Ramos (cell line): ENCODE data around the gene PPP4R1.

Source experiments
- in situ Hi-C: fragments of 300-500 bp; cut with MboI; formaldehyde crosslinking; loops from one replicate; pipeline ENCODE4 v1.14.3; 2022; ENCODE audit warnings: low sequenced_read_pairs; ENCODE audit not compliant: unreplicated experiment

Gene PPP4R1

DNA sequence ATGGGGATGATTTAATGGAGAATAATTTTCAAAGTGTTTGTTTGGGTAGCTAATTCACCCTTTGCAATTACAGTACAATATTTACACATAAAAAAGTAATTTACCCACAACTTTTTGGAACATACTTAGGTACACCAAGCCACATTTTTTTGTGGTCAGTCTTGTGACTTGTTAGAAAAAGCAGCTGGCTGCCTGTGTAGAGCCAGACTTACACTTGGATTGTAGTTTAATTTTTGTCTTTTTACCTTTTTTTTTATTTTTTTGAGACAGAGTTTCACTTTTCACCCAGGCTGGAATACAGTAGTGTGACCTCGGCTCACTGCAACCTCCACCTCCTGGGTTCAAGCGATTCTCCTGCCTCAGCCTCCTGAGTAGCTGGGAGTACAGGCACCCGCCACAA is 93.7 kb downstream of the PPP4R1 start:
- in situ Hi-C loops = no loop called here

DNA sequence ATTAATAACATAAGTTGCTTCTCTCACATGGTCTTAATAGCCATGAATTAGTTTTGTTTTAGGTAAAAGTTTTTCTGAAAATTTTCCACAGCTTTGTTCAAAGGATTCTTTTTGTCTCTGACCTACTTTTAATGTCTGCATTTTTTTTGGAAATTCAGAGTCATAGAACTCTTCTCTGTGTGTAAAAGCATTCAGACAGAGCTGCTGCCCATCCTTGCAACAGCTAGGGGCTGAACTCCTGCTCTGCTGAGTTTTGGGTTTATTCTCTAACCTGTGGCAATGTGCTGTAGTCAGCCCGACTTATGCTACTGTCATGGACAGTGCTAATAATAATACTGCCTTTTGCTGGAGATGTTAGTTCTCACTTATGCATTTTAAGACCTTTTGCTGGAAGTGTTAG is 95.0 kb downstream of the PPP4R1 start:
- in situ Hi-C loops = no loop called here

- in situ Hi-C loops = no loop called here
These were observed 96.5 kb downstream of the PPP4R1 start for GRCh38 chr18:9517869-9518268.

DNA sequence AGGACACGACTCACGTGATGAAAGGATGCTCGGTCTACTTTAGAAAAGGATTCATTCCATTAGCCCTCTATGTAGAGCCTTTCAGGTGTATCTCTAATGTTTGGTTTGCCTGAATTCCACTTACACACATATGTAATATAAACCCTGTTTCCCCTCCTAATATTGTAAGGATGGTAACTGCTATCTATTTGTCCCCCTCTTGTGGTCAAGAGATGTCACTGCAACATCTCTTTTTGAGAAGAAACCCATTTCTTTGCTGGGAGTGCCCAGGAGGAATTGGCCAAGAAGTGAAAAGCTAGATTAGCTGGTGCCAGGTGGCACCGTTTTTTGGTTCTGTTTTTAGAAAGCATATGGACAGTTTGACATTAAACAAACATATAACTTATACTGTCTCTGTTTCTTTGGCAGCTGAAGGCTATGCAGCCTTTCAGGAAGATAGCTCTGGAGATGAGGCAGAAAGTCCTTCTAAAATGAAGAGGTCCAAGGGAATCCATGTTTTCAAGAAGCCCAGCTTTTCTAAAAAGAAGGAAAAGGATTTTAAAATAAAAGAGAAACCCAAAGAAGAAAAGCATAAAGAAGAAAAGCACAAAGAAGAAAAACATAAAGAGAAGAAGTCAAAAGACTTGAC is 97.8 kb downstream of the PPP4R1 start:
- in situ Hi-C loops = no loop called here

DNA sequence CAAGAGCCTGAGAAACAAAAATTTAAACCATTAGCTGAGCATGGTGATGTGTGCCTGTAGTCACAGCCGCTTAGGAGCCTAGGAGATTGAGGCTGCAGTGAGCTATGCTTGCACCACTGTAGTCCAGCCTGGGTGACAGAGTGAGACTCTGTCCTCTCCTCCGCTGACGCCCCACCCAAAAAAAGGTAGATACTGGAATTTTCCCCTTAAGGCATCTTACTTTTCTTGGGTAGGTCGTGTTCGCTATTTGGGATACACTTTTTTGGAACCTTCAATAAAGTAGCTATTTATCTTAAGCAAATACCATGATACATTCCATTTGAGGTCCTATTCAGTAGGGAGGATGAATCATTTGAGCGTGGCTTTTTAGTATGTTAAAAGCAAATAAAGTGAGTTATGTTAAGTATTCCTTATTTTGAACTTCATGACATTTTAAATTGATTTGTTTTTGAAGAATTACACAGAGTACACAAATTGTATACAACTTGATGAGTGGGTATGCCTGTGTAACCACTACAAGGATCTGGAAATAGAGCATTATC is 100.3 kb downstream of the PPP4R1 start:
- in situ Hi-C loops = no loop called here

DNA sequence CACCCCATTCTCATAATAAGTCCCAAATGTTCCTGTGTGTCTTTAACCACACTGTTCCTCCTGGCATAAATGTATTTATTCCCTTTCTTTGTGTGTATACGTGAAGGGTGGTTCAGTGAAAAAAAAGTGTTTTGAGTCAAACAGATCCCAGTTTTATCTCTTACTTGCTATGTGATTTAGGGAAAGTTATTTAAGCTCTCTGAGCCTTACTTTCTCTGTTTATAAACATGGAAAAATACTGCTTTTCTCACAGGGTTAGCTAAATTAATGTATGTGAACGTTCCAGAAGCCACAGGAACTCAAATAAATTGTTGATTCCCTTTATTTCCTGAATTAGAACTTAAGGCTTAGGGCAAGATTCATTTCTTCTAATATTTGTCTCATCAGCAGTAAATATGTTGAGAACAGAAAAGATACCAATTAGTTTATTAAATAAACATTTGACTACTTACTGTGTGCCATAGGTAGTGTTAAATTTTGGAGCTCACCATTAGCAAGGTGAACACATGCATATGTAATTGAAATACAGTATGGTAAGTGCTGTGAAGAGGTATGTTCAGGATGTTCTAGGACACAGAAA is 105.8 kb downstream of the PPP4R1 start:
- in situ Hi-C loops = no loop called here

- in situ Hi-C loops = no loop called here
These were observed 106.7 kb downstream of the PPP4R1 start for GRCh38 chr18:9507565-9508088.

- in situ Hi-C loops = no loop called here
These were observed 108.1 kb downstream of the PPP4R1 start for GRCh38 chr18:9506046-9506792.
